DOHH2 (cell line): ENCODE data around the gene TTLL10.
A peak's percentile ranks its signal among the peaks of the same experiment; 100 is the strongest.

Source experiments
- H3F3A ChIP-seq: fragments of 200-600 bp; sonication (generic), shearing (Covaris generic); 2 replicates; pipeline ENCODE4 v1.6.0; 2016; ENCODE audit warnings: antibody characterized with exemption, mild to moderate bottlenecking; ENCODE audit not compliant: control insufficient read depth, insufficient read depth
- H3K27ac ChIP-seq: fragments of 200-600 bp; sonication (generic); 2 replicates; pipeline ENCODE4 v1.5.1; 2014; ENCODE audit warnings: low read depth, mild to moderate bottlenecking, low read length, moderate library complexity
- H3K27me3 ChIP-seq: fragments of 200-600 bp; sonication (generic); 2 replicates; pipeline ENCODE4 v1.6.1; 2014; ENCODE audit warnings: mild to moderate bottlenecking, low read length, mixed read lengths; ENCODE audit not compliant: control insufficient read depth
- H3K36me3 ChIP-seq: fragments of 200-600 bp; sonication (generic); 2 replicates; pipeline ENCODE4 v1.6.1; 2014; ENCODE audit warnings: mild to moderate bottlenecking, low read length, moderate library complexity, mixed read lengths; ENCODE audit not compliant: control insufficient read depth
- H3K4me1 ChIP-seq: fragments of 200-600 bp; sonication (generic); 2 replicates; pipeline ENCODE4 v1.6.1; 2014; ENCODE audit warnings: mild to moderate bottlenecking, low read length, mixed read lengths; ENCODE audit not compliant: control insufficient read depth
- H3K4me2 ChIP-seq: fragments of 200-600 bp; sonication (generic); 2 replicates; pipeline ENCODE4 v1.6.0; 2014; ENCODE audit warnings: mild to moderate bottlenecking, low read length, moderate library complexity
- H3K4me3 ChIP-seq: fragments of 200-600 bp; sonication (generic); 2 replicates; pipeline ENCODE4 v1.5.1; 2014; ENCODE audit warnings: mild to moderate bottlenecking, low read length, mixed read lengths
- H3K79me2 ChIP-seq: fragments of 200-600 bp; sonication (generic); 2 replicates; pipeline ENCODE4 v1.6.1; 2014; ENCODE audit warnings: mild to moderate bottlenecking, low read length, mixed read lengths; ENCODE audit not compliant: control insufficient read depth
- H3K9me2 ChIP-seq: fragments of 200-600 bp; sonication (generic); replicated peaks from 2 replicates; pipeline ENCODE4 v1.6.1; 2014; ENCODE audit warnings: mild to moderate bottlenecking, low read length, mixed read lengths; ENCODE audit not compliant: control insufficient read depth
- H3K9me3 ChIP-seq: fragments of 200-600 bp; sonication (generic); 2 replicates; pipeline ENCODE4 v1.6.1; 2014; ENCODE audit warnings: antibody characterized with exemption, low read length, mixed read lengths; ENCODE audit not compliant: control insufficient read depth, insufficient read depth
- H4K20me1 ChIP-seq: fragments of 200-600 bp; sonication (generic); 2 replicates; pipeline ENCODE4 v1.6.0; 2014; ENCODE audit warnings: low read depth, mild to moderate bottlenecking, antibody characterized with exemption, low read length, moderate library complexity; ENCODE audit not compliant: control insufficient read depth, insufficient read depth
- EZH2phosphoT487 ChIP-seq: fragments of 200-600 bp; sonication (generic); IDR thresholded peaks from 2 replicates; pipeline ENCODE4 v1.6.1; 2017; ENCODE audit warnings: borderline replicate concordance, mild to moderate bottlenecking, antibody characterized with exemption, low read length, moderate library complexity, mixed read lengths
- TF ChIP-seq, protein P1 (sequence below): fragments of 200-600 bp; sonication (generic); IDR thresholded peaks from one replicate; pipeline ENCODE4 v1.5.1; 2014; ENCODE audit warnings: antibody characterized with exemption, mild to moderate bottlenecking, low read depth, low read length; ENCODE audit not compliant: poor library complexity, severe bottlenecking

Gene TTLL10

DNA sequence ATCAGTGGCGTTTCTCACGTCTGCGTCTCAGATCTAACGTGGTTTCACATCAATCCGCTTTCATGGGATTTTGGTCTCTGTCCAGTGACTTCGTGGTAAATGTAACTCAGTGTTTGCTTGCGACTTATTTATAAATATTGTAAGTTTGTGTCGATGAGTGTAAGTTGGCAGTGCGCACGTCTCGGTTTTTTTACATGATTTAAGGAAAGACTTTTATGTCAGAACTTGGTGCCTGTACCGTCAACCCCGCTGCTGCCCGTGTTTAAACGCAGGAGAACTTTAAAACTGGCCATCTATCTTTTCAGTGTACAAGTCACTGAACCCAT lies 59.9 kb downstream of the TTLL10 start:
- no peak for TF ChIP-seq EZH2phosphoT487
- TF ChIP-seq, protein P1, sequence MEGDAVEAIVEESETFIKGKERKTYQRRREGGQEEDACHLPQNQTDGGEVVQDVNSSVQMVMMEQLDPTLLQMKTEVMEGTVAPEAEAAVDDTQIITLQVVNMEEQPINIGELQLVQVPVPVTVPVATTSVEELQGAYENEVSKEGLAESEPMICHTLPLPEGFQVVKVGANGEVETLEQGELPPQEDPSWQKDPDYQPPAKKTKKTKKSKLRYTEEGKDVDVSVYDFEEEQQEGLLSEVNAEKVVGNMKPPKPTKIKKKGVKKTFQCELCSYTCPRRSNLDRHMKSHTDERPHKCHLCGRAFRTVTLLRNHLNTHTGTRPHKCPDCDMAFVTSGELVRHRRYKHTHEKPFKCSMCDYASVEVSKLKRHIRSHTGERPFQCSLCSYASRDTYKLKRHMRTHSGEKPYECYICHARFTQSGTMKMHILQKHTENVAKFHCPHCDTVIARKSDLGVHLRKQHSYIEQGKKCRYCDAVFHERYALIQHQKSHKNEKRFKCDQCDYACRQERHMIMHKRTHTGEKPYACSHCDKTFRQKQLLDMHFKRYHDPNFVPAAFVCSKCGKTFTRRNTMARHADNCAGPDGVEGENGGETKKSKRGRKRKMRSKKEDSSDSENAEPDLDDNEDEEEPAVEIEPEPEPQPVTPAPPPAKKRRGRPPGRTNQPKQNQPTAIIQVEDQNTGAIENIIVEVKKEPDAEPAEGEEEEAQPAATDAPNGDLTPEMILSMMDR: no peak
- no peaks in the 10 kb centered on the region; the same call in 1 of the 2 replicates for H4K20me1 ChIP-seq
- H3K27ac ChIP-seq: no peak overlapping the region
- peak overlapping the region; percentile 82 for H3K4me2 ChIP-seq
- peak overlapping the region; percentile 66 for H3K4me3 ChIP-seq
- H3K27me3 ChIP-seq: peaks cover 8% of the 10 kb centered on the region
- H3K4me1 ChIP-seq: peaks cover 27% of the 10 kb centered on the region
- H3F3A ChIP-seq: no peaks in the 10 kb centered on the region
- peaks cover 65% of the 10 kb centered on the region for H3K79me2 ChIP-seq
- H3K9me2 ChIP-seq: no peaks in the 10 kb centered on the region
- H3K36me3 ChIP-seq: peaks cover 40% of the 10 kb centered on the region
- no peaks in the 10 kb centered on the region for H3K9me3 ChIP-seq

GRCh38 chr1:1234180-1234808 lies 60.6 kb downstream of the TTLL10 start:
- peaks cover 8% of the 10 kb centered on the region for H3K27me3 ChIP-seq
- no peak overlapping the region for H3K27ac ChIP-seq

GRCh38 chr1:1235016-1235744 lies 61.5 kb downstream of the TTLL10 start:
- Histone ChIP-seq H3K9me3 (no peaks in the 10 kb centered on the region), H3K27me3 (peaks cover 11% of the 10 kb centered on the region), H3K4me1 (peaks cover 22% of the 10 kb centered on the region), H3K4me3 (no peak overlapping the region), H3F3A (no peaks in the 10 kb centered on the region), H3K36me3 (peaks cover 24% of the 10 kb centered on the region), H3K4me2 (no peak overlapping the region), H3K9me2 (no peaks in the 10 kb centered on the region), H4K20me1 (no peaks in the 10 kb centered on the region; the same call in 1 of the 2 replicates), H3K27ac (no peak overlapping the region), H3K79me2 (peaks cover 49% of the 10 kb centered on the region)
- TF ChIP-seq, protein P1: no peak
- no peak for TF ChIP-seq EZH2phosphoT487

More at GRCh38 chr1:1234180-1234808, 60.6 kb downstream of the TTLL10 start:
- H3K36me3 ChIP-seq: peaks cover 33% of the 10 kb centered on the region
- peaks cover 27% of the 10 kb centered on the region for H3K4me1 ChIP-seq
- TF ChIP-seq EZH2phosphoT487: no peak
- TF ChIP-seq, protein P1: no peak
- peaks cover 57% of the 10 kb centered on the region for H3K79me2 ChIP-seq
- H3K9me3 ChIP-seq: no peaks in the 10 kb centered on the region
- no peaks in the 10 kb centered on the region for H3F3A ChIP-seq
- H3K4me3 ChIP-seq: no peak overlapping the region
- H4K20me1 ChIP-seq: no peaks in the 10 kb centered on the region; the same call in 1 of the 2 replicates
- no peaks in the 10 kb centered on the region for H3K9me2 ChIP-seq
- H3K4me2 ChIP-seq: peak overlapping the region; percentile 82; the same call in 1 of the 2 replicates
